NK-92 (cell line): ENCODE results near the gene PALS2.

Experiments
- DNase-seq: peaks from one replicate; lab custom pipeline; 2025; ENCODE audit not compliant: unreplicated experiment; lab: John Stamatoyannopoulos, UW

Gene PALS2, protein sequence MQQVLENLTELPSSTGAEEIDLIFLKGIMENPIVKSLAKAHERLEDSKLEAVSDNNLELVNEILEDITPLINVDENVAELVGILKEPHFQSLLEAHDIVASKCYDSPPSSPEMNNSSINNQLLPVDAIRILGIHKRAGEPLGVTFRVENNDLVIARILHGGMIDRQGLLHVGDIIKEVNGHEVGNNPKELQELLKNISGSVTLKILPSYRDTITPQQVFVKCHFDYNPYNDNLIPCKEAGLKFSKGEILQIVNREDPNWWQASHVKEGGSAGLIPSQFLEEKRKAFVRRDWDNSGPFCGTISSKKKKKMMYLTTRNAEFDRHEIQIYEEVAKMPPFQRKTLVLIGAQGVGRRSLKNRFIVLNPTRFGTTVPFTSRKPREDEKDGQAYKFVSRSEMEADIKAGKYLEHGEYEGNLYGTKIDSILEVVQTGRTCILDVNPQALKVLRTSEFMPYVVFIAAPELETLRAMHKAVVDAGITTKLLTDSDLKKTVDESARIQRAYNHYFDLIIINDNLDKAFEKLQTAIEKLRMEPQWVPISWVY

DNA sequence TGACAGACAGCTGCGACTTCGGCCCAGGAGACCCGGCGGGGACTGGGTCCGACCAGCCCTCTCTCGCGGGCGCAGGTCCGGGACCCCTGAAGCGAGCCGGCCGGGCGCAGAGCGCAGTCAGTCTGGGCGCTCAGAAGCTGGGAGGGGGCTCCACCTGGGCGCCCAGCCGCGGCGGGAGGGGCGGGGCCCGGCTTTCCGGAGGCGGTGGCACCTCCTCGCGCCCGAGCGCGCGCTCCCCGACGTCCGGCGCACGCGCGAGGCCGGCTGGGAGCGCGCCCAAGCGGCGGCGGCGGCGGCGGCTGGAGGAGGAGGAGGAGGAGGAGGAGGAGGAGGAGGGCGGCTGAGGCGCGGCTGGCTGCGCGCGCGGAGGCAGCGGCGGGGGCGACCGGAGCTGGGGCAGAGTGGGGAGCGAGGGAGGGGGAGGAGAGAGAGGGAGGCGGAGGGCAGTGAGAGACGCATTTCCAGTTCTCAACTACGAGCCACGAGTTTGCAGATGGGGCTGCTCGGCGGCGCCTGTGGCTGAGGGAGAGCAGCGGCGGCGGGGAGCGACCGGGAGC, at the start of gene PALS2:
PALS2 (plus strand) TSS at position 456 of the 557 bp plus-strand sequence. CDS start 50,216 bp downstream, outside the sequence.
- DNase-seq, result no peak

DNA sequence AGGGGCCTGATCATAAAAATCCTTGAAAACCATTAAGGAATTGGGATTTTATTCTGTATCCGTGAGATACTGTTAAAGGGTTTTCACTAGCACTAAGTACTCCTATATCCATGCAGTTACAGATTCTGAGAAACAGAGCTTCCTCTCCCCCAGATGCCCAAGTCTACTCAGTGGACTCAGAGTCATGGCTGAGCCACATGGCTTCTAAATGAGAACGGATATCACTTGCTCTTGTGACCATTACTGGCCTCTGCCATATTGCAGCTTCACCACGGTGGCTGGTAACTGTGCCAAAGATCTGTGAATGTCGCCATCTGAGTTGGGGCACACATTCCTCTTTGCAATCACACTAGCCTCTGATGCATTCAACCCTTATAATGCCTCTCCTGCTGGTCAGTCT, 42.0 kb upstream of the PALS2 start:
- DNase-seq, result no peak

DNA sequence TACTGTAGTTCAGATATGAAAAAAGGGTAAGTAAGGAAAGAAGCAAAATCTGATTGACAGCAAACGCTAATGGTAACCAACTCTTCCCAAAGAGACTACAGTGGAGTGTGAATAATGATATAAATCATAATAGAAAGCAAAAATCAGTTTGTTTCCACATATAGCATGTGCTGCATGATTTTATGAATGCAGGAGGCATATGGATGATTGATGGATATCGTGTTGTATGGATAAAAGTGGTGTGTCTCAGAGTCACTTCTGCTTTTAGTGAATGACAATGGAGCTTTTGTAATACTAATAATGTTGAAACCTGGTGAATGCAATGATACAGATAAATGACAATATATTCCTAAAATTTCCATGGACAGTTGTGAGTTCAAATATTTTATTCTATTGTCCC, 36.6 kb upstream of the PALS2 start:
- no peak for DNase-seq

DNA sequence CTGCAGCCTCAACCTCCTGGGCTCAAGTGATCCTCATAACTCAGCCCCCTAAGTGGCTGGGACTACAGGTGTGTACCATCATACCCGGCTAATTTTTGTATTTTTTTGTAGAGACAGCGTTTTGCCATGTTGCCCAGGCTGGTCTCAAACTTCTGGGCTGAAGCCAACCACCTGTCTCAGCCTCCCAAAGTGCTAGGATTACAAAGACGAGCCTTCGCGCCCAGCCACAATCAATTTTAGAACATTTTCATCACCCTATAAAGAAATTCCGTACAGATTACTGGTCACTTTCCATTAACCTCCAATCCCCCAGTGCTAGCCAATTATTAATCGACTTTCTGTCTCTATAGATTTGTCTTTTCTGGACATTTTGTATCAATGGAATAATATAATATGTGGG, 32.3 kb upstream of the PALS2 start:
- no peak for DNase-seq

DNA sequence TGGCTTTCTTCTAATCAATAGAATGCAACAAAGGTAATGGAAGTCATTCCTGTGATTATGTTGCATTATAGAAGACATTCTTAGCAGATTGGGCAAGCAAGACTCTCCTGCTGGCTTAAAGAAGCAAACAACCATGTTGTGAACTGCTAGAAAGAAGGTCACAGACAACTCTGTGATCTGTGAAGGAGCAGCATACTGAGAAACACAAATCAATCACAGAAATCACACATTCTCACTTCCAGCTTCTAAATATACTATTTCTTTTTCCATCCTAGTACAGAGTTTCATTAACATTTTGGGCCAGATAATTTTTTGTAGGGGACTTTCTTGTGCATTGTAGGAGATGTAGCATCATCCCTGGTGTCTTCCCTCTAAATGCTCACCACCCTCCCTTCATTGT, 28.0 kb upstream of the PALS2 start:
- DNase-seq, result no peak

DNA sequence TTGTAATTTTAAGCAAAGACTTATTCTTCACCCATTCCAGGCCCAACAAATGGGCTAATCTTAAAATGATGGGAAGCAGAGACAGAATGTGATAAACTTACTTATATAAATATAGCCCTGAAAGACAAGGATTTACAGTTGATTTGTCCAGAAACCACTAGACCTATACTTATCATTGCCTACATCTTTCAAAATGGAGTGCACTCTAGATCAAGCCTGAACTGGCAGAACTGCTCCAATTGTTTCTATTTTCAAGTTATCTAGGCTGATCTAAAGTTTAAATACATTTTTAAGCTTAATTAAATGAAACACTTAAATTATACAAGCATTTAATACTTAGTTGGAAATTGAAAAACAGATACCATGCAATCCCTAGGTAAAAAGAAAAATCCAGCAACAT, 24.9 kb upstream of the PALS2 start:
- DNase-seq, result no peak

DNA sequence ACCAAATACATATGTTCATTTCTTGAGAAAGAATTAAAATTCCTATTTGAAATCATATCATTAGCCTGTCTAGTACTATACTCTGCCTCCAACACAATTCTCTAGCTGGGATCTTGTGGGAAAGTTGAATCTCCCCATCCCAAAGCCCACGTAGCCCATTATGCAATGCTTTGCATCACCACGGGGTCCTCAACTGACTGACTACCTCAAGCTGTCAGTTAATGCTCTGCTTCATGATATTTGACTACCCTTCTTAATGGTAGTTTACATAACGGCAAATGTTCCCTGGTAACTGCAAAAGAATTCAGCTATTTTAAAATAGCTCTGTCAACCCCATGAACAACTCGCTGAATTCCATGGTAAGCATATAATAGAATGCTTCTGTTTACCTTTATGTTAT, 23.3 kb upstream of the PALS2 start:
- DNase-seq, result no peak

DNA sequence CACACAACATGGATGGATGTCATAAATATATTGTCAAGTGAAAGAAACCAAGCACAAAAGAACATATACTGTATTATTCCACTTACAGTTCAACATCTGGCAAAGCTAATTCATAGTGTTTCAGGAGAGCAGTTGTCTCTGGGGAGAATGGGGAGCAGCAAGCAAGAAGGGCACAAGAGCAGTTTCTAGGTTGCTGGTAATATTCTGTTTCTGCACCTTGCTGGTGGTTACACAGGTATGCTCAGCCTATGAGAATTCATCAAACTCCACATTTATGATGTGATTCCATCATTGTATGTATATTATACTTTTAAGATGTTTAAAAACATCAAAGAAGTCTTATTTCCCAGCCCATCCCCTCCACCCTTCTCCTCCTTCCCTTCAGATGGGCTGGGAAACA, 18.1 kb upstream of the PALS2 start:
- no peak for DNase-seq

DNA sequence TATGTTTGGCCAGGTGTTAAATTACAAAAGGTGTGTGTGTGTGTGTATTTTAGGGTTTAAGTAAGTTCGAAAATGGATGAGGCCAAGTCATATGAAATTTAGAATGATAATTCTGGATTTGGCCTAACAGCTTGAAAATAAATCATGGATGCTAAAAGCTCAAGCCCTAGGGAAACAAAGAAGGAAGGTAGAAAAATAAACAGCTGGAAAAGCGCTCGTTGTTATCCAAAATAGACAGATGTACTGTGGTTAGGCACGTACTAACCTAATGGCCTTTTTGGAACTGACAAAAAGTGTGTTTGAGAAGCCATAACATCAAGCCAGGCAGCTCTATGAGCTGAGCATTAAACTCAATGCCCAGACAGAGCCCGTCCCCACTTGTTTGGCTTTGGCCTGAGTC, 17.5 kb upstream of the PALS2 start:
- DNase-seq, result no peak

DNA sequence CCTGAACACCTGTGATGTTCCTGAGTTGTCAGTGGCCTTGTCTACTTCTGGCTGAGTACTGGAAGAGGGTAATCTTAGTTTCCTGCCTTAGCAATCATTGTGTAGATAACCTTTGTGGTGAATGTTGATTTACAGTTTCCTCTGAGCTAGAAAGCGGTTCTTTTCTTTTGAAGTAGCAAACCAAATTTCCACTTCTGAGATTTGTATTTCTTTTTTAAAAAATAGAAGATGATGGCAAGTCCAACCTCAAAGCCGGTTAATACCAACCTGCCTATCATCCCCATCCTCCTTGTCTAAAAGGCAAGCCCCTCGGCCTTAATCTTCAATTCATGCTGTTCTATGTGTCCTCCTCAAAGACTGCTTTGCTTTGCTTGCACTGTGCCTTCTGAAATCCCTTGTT, 12.5 kb upstream of the PALS2 start:
- DNase-seq, result no peak

DNA sequence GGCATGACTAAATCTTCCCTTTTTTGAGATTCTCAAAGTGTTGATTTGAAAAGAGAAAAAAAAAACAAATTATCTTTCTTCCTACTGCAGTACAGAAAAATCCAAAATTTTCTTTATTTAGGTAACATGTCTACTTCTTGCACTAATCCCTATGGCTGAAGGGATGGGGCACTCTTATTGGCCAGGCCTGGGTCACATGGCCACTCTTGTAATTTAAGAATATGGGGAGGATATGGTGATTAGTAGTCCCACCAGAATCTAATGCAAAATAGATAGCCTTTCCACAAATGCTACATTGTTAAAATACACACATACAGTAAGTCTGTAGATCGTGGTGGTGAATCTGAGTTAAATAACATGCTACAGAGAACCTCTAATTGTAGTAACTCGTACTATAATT, 7.0 kb upstream of the PALS2 start:
- no peak for DNase-seq

DNA sequence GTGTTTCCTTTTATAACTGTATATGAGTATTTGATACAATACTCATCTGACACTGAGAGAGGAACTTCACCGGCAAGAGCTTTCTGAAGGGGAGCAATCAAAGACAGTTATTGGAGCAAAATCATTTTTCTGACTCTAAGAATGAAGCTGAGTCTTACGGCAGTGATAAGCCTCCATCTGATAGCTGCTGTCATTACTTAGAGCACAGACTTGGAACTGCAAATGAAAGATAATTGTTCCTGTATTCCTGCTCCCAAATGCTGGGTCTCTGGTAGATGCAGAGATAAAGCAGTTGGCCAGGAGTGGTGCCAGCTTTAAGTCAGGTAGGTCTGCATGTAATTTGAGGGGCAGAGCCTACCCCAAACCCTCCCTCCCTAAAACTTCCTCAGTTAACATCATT, 2.3 kb upstream of the PALS2 start:
- no peak for DNase-seq

DNA sequence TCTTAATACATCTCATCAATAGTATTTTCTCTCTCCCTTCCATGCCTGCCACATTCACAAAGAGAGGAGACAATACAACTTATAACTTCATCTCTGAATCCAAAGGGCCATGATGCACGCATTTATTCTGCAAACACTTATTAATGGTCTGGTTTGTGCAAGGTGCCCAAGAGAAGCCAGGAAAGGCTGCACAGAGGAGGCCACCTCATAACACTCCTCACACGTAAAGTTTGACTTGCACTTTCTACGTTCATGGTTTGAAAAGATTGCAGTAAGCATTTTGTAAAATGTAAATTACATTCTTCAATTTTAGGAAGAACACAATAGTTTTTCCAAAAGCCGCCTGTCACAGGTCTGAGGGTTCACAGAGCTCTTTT, 1.2 kb upstream of the PALS2 start:
- no peak for DNase-seq

DNA sequence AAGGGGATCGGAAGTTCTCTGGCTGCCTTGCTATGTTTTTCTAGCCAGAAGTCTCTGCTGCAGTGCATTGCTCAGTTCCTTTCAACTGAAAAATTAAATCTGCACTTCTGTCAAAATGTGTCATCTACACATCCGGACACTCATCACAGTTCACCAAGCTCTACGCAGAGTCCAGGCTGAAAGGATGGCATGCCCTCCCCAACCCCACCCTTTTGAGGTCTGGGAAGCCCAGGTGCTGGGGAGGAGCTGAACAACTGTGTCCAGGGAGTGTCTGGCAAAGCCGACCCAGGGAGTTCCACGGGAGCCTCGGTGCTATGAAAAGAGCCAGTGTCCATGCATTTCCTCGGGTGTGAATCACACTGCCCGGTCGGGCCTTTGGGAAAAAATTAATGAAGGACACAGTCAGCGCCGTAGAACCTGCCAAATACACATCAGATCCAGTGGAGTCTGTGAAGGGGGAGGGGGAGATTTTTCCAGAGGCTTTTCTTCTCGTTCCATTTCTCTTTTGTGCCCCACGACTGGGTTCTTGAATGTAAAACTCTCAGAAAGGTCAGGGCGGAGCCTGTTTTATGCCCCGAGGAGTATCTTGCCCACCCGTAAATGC, 757 bp upstream of the PALS2 start:
- DNase-seq, result no peak

DNA sequence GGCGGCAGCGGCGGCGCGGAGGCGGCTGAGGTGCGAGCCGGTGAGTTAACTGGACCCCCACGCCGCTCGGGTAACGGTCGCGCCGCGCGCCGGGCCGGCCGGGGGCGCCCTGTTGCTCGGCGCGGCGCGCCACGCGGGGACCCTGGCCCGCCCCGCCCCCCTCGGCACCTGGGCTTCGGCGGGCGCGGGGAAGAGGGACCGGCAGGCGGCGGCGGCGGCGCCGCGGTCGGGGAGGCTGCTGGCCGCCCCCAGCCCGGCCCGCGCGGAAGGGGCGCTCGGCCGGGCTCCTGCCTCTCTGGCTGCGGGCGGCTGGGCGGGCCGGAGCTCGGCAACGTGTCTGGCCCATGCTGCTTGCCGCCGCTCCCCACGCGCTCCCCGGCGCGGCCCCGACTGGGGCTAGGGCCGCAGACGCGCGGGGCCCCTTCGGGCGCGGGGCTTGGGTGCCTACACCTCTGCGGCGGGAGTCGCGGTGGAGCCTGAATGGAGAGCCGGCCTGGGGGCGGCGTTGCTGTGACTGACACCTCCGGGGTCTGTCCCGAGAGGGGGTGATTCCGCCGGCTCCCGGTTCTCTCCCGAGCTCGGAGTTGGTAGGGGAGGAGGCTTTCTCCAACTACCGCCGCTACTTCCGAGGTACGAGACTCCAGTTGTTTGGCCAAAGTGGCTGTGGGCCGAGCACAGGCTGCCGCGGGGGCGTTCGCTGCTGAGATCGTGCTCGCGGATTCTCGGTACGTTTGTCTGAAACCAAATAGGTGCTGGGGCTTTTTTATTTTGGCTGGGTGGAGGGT, 494 bp downstream of the PALS2 start:
- no peak for DNase-seq

DNA sequence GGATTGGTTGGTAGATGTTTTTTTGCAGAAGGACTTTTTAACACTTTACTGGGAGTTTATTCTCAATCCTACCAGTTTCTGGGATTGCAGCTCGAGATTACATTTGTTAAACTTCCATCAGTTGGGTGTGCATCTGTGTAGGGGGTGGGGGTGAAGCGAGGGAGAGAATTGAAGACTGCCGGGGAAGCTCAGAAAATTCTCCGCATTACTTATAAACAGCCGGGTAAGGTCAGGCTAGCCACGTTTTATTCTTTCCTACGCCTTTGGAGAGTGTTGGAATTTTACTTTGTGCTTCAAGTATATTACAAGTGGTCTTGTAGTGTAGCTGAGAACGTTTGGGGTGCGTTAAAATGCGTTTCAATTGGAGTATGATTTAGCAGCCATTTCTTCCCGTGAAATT, 1.1 kb downstream of the PALS2 start:
- no peak for DNase-seq

DNA sequence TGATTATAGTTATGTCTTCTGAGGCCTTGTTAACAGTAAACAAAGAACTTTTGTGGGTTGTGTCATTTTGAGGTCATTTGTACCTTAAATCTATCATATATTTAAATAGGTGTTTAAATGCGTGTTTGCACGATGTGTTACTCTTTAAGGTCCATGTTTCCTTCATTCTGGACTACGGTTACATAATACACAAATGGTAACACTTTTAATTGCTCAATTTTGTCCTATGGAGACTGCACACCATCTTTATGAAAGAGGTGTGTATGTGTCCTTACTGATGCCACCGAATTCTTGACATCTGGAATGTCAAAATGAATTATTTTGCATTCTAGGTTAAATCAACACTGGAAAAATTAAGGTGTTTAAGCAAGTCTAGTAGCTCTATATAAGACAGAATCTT, 1.7 kb downstream of the PALS2 start:
- DNase-seq, result no peak

DNA sequence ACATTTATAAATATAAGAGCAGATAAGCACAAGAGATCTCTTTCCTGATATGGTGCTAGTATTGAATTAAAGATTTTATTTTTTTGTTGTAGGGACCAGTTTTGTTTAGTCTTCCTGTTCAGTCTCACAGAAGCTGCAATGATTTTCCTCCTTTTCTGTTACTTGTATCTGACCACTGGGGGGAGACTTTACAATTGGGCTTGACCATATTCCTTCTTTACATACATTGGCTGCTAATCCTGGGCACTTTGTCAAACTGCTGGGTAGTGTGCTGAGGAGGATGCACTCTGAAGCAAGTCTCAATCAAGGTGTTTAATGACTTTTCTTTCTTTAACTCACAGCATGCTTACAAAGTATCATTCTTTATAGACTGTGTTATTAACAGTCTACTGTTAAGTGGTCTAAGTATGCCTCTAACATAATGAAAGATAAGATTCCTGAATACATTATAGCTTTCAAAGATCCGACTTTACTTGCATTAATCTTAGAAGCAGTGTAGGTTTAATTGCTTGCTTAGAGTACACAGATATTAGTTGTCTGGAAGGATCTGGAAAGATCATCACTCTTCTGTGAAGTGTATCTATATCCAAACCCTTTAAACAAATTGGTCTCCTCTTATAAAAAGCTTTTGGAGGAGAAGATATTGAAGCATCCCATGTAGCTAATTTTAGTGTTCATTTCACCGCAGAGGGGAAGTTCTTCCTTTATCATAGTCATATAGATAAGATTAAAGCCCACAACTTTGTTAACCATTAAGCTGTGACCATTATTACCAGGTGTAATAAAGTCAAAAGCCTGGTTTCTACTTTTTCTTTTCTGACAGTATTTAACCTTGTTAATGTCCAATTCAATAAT, 3.1 kb downstream of the PALS2 start:
- DNase-seq, result no peak

DNA sequence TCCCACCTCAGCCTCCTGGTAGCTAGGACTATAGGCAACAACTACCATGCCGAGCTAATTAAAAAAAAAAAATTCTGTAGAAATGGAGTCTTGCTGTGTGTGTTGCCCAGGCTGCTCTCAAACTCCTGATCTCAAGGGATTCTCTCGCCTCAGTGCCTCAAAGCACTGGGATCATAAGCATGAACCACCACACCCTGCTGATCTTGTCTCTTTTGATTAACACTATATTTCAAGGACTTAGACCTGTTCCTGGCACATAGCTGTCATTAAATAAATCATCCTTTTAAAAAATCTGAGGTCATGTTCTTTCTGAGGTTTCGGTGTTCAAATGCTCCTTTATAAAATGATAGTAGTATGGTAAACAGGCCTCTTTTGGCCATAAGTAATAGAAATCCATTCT, 4.8 kb downstream of the PALS2 start:
- no peak for DNase-seq

DNA sequence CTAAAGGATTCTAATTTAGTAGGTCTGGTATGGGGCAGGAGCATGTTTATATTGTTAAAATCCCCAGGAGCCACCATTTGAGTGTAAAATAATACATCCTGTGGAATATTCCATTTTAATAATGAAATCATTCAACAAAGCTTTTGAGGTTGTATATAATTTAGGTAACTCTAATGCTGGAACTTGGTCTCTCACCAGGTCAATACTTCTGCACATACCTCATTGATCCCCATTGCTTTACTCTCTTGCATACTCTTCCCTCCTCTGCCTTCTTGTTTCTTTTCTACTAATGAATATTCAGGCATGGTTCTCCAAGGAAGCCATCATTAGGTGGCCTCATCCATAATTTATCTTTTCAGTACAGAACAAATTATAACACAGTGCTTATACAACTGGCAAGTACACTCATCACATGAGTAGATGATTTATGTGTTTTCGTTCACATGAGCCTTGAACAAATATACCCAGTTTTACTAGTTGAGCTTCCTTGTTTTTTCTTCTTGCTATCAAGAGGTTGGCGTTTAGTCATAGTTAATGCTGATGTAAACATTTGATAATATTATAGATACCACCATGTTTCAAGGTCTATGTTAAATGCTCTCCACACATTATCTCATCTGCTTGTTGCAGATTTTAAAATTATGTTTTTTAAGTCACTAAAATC, 7.2 kb downstream of the PALS2 start:
- no peak for DNase-seq
